Fibroblast of lung (primary cell): ENCODE results near the gene ITGA7. TPM values are rescaled to one million over a fixed set of nuclear protein-coding genes. Genes with fewer than 3 reads are reported as not detected.
A peak's percentile ranks its signal among the peaks of the same experiment; 100 is the strongest.

Experiments
- DNase-seq, 2 donors: peaks; one replicate each; pipeline versions ENCODE4 v3.0.0 to v3.0.0-alpha.2; 2010; ENCODE audit warnings: low read depth in 2 of 2
- H2AFZ ChIP-seq: 2 replicates; pipeline ENCODE4 v1.5.1; 2012; ENCODE audit warnings: low read length, control low read depth, inconsistent platforms
- H3K27ac ChIP-seq: 2 replicates; pipeline ENCODE4 v1.5.1; 2011; ENCODE audit warnings: low read length, control low read depth; ENCODE audit not compliant: insufficient read depth
- H3K27me3 ChIP-seq: 2 replicates; pipeline ENCODE4 v1.5.1; 2011; ENCODE audit warnings: mild to moderate bottlenecking, low read length; ENCODE audit not compliant: control insufficient read depth, insufficient read depth
- H3K36me3 ChIP-seq: 2 replicates; pipeline ENCODE4 v1.5.1; 2011; ENCODE audit warnings: low read length; ENCODE audit not compliant: control insufficient read depth, insufficient read depth
- H3K4me1 ChIP-seq: 2 replicates; pipeline ENCODE4 v1.5.1; 2011; ENCODE audit warnings: low read length; ENCODE audit not compliant: control insufficient read depth, insufficient read depth; ENCODE audit errors: extremely low read depth
- H3K4me2 ChIP-seq: 2 replicates; pipeline ENCODE4 v1.5.1; 2011; ENCODE audit warnings: low read length, control low read depth; ENCODE audit not compliant: insufficient read depth; ENCODE audit errors: extremely low read depth
- H3K4me3 ChIP-seq, 4 experiments: fragments of 200-600 bp in 1 of 4; sonication (generic) in 1 of 4; replicated peaks in 1 of 4; 2 replicates each; pipeline ENCODE4 v1.5.1; 2011 to 2016; ENCODE audit warnings: low read length in 4 of 4, low read depth in 3 of 4, mild to moderate bottlenecking in 3 of 4, control low read depth in 2 of 4, inconsistent platforms in 1 of 4, mixed read lengths in 1 of 4; ENCODE audit not compliant: insufficient read depth in 1 of 4; ENCODE audit errors: control extremely low read depth in 1 of 4
- H3K79me2 ChIP-seq: 2 replicates; pipeline ENCODE4 v1.5.1; 2012; ENCODE audit warnings: mild to moderate bottlenecking, low read length, inconsistent platforms; ENCODE audit not compliant: control insufficient read depth, insufficient read depth
- H3K9ac ChIP-seq: 2 replicates; pipeline ENCODE4 v1.5.1; 2011; ENCODE audit warnings: mild to moderate bottlenecking, low read length, control low read depth; ENCODE audit not compliant: insufficient read depth
- H3K9me3 ChIP-seq: 2 replicates; pipeline ENCODE4 v1.5.1; 2012; ENCODE audit warnings: low read depth, low read length; ENCODE audit not compliant: control insufficient read depth, insufficient read depth
- H4K20me1 ChIP-seq: 2 replicates; pipeline ENCODE4 v1.5.1; 2011; ENCODE audit warnings: low read length; ENCODE audit not compliant: control insufficient read depth, insufficient read depth; ENCODE audit errors: extremely low read depth
- EZH2 ChIP-seq: IDR thresholded peaks from 2 replicates; pipeline ENCODE4 v1.5.1; 2012; ENCODE audit warnings: low read length, control low read depth, mild to moderate bottlenecking; ENCODE audit errors: missing control alignments
- polyA minus RNA-seq: library from RNA; depleted of rRNA, polyadenylated mRNA; stranded (reverse); fragments of >200 nt; gene quantifications from 2 replicates; pipeline ENCODE4 v1.2.3, GENCODE V29; 2011; ENCODE audit warnings: low replicate concordance
- polyA plus RNA-seq, 2 donors: library from polyadenylated mRNA; depleted of rRNA in 1 of 2; stranded (reverse) in 1 of 2; unstranded in 1 of 2; fragments of >200 nt; gene quantifications; 2 replicates each; pipeline ENCODE4 v1.2.1, GENCODE V29; 2011 to 2012; ENCODE audit warnings: missing spikeins in 1 of 2
- total RNA-seq: library from RNA; depleted of rRNA; stranded (reverse); fragments of >200 nt; gene quantifications from 2 replicates; pipeline ENCODE4 v1.2.1, GENCODE V29; 2014
- TF ChIP-seq, protein P1 (sequence below), 2 donors: IDR thresholded peaks in 1 of 2; conservative IDR thresholded peaks in 1 of 2; 1 replicate in 1 of 2; 2 replicates in 1 of 2; pipeline ENCODE4 v1.5.1; 2011 to 2012; ENCODE audit warnings: low read length in 2 of 2, control low read depth in 1 of 2, inconsistent platforms in 1 of 2, low read depth in 1 of 2, mild to moderate bottlenecking in 1 of 2

ITGA7 gene, protein sequence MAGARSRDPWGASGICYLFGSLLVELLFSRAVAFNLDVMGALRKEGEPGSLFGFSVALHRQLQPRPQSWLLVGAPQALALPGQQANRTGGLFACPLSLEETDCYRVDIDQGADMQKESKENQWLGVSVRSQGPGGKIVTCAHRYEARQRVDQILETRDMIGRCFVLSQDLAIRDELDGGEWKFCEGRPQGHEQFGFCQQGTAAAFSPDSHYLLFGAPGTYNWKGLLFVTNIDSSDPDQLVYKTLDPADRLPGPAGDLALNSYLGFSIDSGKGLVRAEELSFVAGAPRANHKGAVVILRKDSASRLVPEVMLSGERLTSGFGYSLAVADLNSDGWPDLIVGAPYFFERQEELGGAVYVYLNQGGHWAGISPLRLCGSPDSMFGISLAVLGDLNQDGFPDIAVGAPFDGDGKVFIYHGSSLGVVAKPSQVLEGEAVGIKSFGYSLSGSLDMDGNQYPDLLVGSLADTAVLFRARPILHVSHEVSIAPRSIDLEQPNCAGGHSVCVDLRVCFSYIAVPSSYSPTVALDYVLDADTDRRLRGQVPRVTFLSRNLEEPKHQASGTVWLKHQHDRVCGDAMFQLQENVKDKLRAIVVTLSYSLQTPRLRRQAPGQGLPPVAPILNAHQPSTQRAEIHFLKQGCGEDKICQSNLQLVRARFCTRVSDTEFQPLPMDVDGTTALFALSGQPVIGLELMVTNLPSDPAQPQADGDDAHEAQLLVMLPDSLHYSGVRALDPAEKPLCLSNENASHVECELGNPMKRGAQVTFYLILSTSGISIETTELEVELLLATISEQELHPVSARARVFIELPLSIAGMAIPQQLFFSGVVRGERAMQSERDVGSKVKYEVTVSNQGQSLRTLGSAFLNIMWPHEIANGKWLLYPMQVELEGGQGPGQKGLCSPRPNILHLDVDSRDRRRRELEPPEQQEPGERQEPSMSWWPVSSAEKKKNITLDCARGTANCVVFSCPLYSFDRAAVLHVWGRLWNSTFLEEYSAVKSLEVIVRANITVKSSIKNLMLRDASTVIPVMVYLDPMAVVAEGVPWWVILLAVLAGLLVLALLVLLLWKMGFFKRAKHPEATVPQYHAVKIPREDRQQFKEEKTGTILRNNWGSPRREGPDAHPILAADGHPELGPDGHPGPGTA
- total RNA-seq (40.3 and 130 TPM in 2 replicates), polyA plus RNA-seq (42.7 and 46.4 TPM in 2 replicates), polyA minus RNA-seq (129 and 132 TPM in 2 replicates)
- polyA plus RNA-seq (2012), result 69.4 and 83.1 TPM in 2 replicates

GRCh38 chr12:55707841-55708694 is at the start of gene ITGA7:
TSS of gene ITGA7 (minus strand) at chr12:55707904. CDS start at chr12:55707682, 222 bp downstream.
- peak within 1 kb of the TSS; percentile 70 for H2AFZ ChIP-seq
- peak within 1 kb of the TSS; percentile 49 for H3K27ac ChIP-seq
- DNase-seq, result peak in 1 of 2 donors; percentile 54
- H3K4me2 ChIP-seq, result peak within 1 kb of the TSS; percentile 79
- H3K36me3 ChIP-seq, result no peaks in the 10 kb centered on the region
- peak within 1 kb of the TSS; percentile 59 for H3K9ac ChIP-seq
- H3K9me3 ChIP-seq, result no peaks in the 10 kb centered on the region
- no peak for TF ChIP-seq EZH2
- TF ChIP-seq, protein P1, sequence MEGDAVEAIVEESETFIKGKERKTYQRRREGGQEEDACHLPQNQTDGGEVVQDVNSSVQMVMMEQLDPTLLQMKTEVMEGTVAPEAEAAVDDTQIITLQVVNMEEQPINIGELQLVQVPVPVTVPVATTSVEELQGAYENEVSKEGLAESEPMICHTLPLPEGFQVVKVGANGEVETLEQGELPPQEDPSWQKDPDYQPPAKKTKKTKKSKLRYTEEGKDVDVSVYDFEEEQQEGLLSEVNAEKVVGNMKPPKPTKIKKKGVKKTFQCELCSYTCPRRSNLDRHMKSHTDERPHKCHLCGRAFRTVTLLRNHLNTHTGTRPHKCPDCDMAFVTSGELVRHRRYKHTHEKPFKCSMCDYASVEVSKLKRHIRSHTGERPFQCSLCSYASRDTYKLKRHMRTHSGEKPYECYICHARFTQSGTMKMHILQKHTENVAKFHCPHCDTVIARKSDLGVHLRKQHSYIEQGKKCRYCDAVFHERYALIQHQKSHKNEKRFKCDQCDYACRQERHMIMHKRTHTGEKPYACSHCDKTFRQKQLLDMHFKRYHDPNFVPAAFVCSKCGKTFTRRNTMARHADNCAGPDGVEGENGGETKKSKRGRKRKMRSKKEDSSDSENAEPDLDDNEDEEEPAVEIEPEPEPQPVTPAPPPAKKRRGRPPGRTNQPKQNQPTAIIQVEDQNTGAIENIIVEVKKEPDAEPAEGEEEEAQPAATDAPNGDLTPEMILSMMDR (conservative IDR thresholded peaks at IDR 0.05 in 1 of 2, IDR thresholded peaks at IDR 0.05 in 1 of 2; ENCODE audit: low read depth in 1 of 2, low read length in 2 of 2), result no peak
- H3K4me1 ChIP-seq, result peaks cover 34% of the 10 kb centered on the region
- H4K20me1 ChIP-seq, result no peaks in the 10 kb centered on the region
- H3K27me3 ChIP-seq, result no peaks in the 10 kb centered on the region
- peak within 1 kb of the TSS; percentile 55 to 70 (median 65) for H3K4me3 ChIP-seq
- peaks cover 28% of the 10 kb centered on the region for H3K79me2 ChIP-seq

DNA sequence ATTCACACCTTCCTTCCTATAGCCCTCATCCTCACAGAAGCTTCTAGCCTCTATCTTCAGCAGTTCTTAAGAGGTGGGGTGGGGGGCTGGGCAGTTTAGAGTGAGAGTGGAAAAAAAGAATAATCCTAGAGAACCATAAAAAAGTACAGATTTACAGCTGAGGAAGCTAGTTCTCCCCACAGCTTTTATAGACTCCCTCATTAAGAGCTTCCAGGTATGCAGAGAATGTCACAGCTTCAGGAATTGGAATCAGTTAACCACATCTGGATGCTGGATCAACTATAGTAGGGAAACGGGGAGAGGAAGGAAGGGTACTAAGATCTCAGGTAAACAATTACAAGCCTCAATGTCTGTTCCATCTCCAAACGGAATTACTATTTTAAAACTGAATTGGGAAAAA is 47.5 kb upstream of the ITGA7 start:
- H3K9ac ChIP-seq, result no peak overlapping the region
- no peak overlapping the region for H2AFZ ChIP-seq
- no peak overlapping the region for H3K27ac ChIP-seq
- no peak for TF ChIP-seq EZH2
- TF ChIP-seq, protein P1 (conservative IDR thresholded peaks at IDR 0.05 in 1 of 2, IDR thresholded peaks at IDR 0.05 in 1 of 2; ENCODE audit: low read depth in 1 of 2, low read length in 2 of 2), result no peak
- H3K79me2 ChIP-seq, result no peaks in the 10 kb centered on the region
- no peaks in the 10 kb centered on the region for H3K4me1 ChIP-seq
- H3K9me3 ChIP-seq, result no peaks in the 10 kb centered on the region
- H4K20me1 ChIP-seq, result no peaks in the 10 kb centered on the region
- no peak overlapping the region for H3K4me3 ChIP-seq
- no peak overlapping the region for H3K4me2 ChIP-seq
- H3K27me3 ChIP-seq, result no peaks in the 10 kb centered on the region
- no peak for DNase-seq
- peaks cover 14% of the 10 kb centered on the region for H3K36me3 ChIP-seq
